PFSK-1 (cell line): ENCODE measurements around the gene HOXB1.

Experiments
- FOXP2 ChIP-seq: optimal IDR thresholded peaks from 2 replicates; pipeline ENCODE3; 2011; ENCODE audit warnings: borderline replicate concordance, control low read depth, inconsistent platforms; ENCODE audit not compliant: insufficient read depth; ENCODE audit errors: extremely low read length, extremely low read depth
- POLR2AphosphoS5 ChIP-seq: IDR thresholded peaks from 2 replicates; pipeline ENCODE4 v1.6.1; 2012; ENCODE audit warnings: low read depth, mild to moderate bottlenecking, control low read depth, low read length, moderate library complexity
- SIN3A ChIP-seq: IDR thresholded peaks from 2 replicates; pipeline ENCODE4 v1.6.1; 2012; ENCODE audit warnings: mild to moderate bottlenecking, low read length, moderate library complexity, borderline replicate concordance; ENCODE audit not compliant: insufficient read depth
- TAF1 ChIP-seq: IDR thresholded peaks from 2 replicates; pipeline ENCODE4 v1.6.1; 2012; ENCODE audit warnings: low read length, control low read depth, borderline replicate concordance; ENCODE audit not compliant: insufficient read depth
- TF ChIP-seq, protein P1 (sequence below), 2 experiments: IDR thresholded peaks; 2 replicates each; pipeline versions ENCODE4 v1.6.1 to v1.8.0; 2011 to 2012; ENCODE audit warnings: low read depth in 2 of 2, low read length in 2 of 2, control low read depth in 1 of 2, inconsistent platforms in 1 of 2, mild to moderate bottlenecking in 1 of 2, moderate library complexity in 1 of 2; ENCODE audit not compliant: insufficient read depth in 1 of 2

The HOXB1 gene

DNA sequence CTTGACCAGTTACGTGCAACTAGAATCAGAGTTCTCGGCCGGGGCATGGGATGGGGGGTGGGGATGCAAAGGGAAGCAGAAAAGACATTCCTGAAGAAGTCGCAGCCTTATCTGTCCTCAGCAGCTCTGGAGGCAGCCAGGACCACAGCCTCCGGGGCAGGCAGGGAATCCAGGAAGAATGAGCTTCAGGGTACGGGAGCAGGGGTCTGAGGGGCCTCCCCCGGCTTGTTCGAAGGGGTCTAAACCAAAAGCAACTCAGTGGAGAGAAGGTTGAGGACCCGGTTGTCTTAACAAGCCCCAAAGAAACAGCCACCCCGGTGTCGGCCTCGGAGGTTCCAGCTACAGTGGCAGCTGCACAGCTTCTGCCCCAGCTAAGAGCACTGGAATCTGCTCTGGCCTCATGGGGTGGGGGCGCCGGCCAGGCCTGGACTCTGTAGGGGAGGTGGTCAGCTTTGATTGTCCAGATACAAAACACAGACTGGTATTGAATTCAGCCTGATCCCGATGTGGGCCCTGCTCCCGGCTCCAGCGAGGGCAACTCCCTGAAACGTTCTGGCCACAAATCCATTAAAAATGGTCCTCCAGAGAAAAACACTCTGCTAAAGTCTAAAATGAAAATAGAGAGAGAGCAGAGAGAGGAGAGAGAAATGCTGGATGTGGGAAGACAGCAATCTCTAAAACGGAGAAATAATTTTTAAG is 39.7 kb upstream of the HOXB1 start:
- TF ChIP-seq POLR2AphosphoS5, result no peak
- TF ChIP-seq, protein P1, sequence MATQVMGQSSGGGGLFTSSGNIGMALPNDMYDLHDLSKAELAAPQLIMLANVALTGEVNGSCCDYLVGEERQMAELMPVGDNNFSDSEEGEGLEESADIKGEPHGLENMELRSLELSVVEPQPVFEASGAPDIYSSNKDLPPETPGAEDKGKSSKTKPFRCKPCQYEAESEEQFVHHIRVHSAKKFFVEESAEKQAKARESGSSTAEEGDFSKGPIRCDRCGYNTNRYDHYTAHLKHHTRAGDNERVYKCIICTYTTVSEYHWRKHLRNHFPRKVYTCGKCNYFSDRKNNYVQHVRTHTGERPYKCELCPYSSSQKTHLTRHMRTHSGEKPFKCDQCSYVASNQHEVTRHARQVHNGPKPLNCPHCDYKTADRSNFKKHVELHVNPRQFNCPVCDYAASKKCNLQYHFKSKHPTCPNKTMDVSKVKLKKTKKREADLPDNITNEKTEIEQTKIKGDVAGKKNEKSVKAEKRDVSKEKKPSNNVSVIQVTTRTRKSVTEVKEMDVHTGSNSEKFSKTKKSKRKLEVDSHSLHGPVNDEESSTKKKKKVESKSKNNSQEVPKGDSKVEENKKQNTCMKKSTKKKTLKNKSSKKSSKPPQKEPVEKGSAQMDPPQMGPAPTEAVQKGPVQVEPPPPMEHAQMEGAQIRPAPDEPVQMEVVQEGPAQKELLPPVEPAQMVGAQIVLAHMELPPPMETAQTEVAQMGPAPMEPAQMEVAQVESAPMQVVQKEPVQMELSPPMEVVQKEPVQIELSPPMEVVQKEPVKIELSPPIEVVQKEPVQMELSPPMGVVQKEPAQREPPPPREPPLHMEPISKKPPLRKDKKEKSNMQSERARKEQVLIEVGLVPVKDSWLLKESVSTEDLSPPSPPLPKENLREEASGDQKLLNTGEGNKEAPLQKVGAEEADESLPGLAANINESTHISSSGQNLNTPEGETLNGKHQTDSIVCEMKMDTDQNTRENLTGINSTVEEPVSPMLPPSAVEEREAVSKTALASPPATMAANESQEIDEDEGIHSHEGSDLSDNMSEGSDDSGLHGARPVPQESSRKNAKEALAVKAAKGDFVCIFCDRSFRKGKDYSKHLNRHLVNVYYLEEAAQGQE (IDR thresholded peaks at IDR 0.05; ENCODE audit: insufficient read depth in 1 of 2, low read depth in 2 of 2, low read length in 2 of 2), result no peak
- TF ChIP-seq FOXP2, result no peak
- TF ChIP-seq TAF1, result no peak
- no peak for TF ChIP-seq SIN3A

DNA sequence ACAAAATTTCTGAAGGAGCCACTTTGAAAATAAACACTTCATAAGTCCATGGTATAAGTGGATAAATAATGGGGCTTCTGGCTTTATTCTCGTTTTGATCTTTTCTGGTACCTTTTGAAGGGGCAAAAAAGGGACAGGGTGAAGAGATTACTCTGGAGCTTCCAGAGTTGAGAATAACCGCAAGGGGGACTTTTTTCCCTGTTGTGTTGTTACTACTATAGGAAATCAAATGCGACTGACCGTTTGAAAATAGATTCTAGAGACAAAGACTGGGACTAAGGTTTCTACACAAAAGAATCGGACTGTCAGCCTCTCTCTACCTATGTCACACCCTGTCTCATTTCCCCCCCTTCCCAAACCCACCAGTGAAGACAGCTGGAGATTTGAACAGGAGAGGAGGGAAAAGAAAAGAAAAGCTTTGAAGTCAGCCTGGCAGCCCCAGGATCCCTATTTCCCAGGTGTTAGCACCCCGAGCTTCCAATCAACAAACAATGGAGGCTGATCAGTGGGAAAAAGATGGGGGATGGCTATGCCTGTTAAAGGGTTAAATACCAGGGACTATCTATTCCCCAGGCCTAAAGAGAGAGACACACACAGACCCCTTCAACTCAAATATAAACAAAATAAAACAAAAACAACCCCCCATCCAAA is 39.0 kb upstream of the HOXB1 start:
- TF ChIP-seq POLR2AphosphoS5 (no peak), SIN3A (no peak), FOXP2 (no peak), TAF1 (no peak)
- TF ChIP-seq, protein P1 (IDR thresholded peaks at IDR 0.05; ENCODE audit: insufficient read depth in 1 of 2, low read depth in 2 of 2, low read length in 2 of 2), result no peak

DNA sequence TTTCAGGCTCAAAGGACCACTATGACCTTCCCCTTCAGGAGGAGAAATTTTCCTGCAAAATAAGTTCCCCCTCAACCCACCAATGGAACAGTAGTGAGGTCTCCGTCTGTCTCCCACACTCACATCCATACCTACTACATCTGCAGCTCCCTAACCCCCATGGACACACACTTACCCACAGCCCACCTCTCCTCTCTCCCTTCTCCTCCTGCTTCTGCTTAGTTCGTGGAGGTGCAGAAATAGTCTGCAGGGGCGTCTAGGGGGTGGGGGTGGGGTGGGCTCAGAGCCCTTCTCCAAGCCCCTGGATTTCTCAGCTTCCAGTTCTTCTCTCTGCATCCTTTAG is 38.4 kb upstream of the HOXB1 start:
- TF ChIP-seq SIN3A, result no peak
- no peak for TF ChIP-seq FOXP2
- no peak for TF ChIP-seq POLR2AphosphoS5
- TF ChIP-seq TAF1, result no peak
- TF ChIP-seq, protein P1 (IDR thresholded peaks at IDR 0.05; ENCODE audit: insufficient read depth in 1 of 2, low read depth in 2 of 2, low read length in 2 of 2), result no peak

- TF ChIP-seq, protein P1 (IDR thresholded peaks at IDR 0.05; ENCODE audit: insufficient read depth in 1 of 2, low read depth in 2 of 2, low read length in 2 of 2), result no peak
- no peak for TF ChIP-seq TAF1
- TF ChIP-seq FOXP2, result no peak
- no peak for TF ChIP-seq SIN3A
- TF ChIP-seq POLR2AphosphoS5, result no peak
Measured at GRCh38 chr17:48568499-48569239, 37.9 kb upstream of the HOXB1 start.
